ELR (cell line): ENCODE results near the gene RFX6.
A peak's percentile ranks its signal among the peaks of the same experiment; 100 is the strongest.

Source experiments
- DNase-seq: peaks from one replicate; pipeline ENCODE4 v3.0.0-alpha.2; 2015; ENCODE audit warnings: low read depth

RFX6 gene

GRCh38 chr6:116971959-116972358 is 94.9 kb downstream of the RFX6 start:
- DNase-seq = peak; percentile 58

- no peak for DNase-seq
These were observed 96.9 kb downstream of the RFX6 start for GRCh38 chr6:116973976-116974375.

GRCh38 chr6:116974526-116975316 is 97.7 kb downstream of the RFX6 start:
- no peak for DNase-seq

DNA sequence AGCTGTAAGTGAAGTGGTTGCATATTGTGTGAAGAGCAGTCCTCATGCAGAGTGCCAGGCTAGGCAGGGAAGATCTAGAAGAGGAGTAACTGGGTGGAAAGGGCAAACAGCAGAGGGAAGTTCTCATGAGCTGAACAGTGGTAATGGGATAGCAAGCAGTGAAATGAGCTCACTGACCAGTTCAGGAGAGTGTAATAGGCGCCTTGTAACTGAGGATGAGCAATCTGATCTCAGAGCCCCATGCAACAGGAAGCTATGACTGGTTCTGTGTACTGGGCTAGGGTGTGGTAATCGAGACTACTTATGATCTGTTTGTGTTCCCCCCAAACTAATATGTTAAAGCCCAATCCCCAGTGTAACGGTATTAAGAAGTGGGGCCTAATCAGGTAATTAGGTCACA is 98.6 kb downstream of the RFX6 start:
- DNase-seq = peak; percentile 54

DNA sequence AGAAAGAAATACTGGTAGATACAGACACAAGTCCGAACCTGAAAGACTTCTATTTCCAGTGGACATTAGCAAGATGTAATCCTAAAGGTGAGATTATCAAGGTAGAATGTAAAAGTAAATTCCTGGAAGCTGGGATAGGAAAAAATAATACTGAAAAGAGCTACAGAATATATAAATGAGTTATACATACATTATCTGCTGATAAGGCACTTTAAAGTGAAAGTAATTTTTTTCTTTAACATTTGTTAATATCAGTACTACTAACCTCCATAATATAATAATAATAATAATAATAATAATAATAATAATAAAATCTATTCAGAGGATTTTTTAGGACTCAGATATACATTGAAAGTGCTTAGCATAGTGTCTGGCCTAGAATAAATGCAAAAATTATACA is 102.5 kb downstream of the RFX6 start:
- no peak for DNase-seq
